NT2/D1 (cell line): ENCODE measurements around the gene IMPDH1.

ENCODE experiments used
- DNase-seq: peaks from one replicate; pipeline ENCODE4 v3.0.0-alpha.2; 2011; ENCODE audit warnings: low read depth, low spot score
- H3K27me3 ChIP-seq: 2 replicates; pipeline ENCODE4 v1.6.0; 2011; ENCODE audit warnings: mild to moderate bottlenecking; ENCODE audit not compliant: insufficient read length, insufficient read depth
- H3K36me3 ChIP-seq: 2 replicates; pipeline ENCODE4 v1.6.1; 2011; ENCODE audit warnings: mild to moderate bottlenecking, low read length, mixed read lengths; ENCODE audit not compliant: insufficient read depth, insufficient read length
- H3K4me1 ChIP-seq: 2 replicates; pipeline ENCODE4 v1.5.1; 2011; ENCODE audit not compliant: insufficient read depth, insufficient read length
- H3K4me3 ChIP-seq: 2 replicates; pipeline ENCODE4 v1.5.1; 2011; ENCODE audit warnings: low read depth; ENCODE audit not compliant: insufficient read length
- H3K9ac ChIP-seq: 2 replicates; pipeline ENCODE4 v1.6.0; 2011; ENCODE audit warnings: low read depth; ENCODE audit not compliant: insufficient read length
- H3K9me3 ChIP-seq: 2 replicates; pipeline ENCODE4 v1.5.1; 2011; ENCODE audit warnings: mild to moderate bottlenecking, low read length; ENCODE audit not compliant: insufficient read depth
- SUZ12 ChIP-seq: IDR thresholded peaks from 2 replicates; pipeline ENCODE4 v1.6.1; 2011; ENCODE audit not compliant: insufficient read length, insufficient read depth; ENCODE audit errors: extremely low read depth
- YY1 ChIP-seq: IDR thresholded peaks from 2 replicates; pipeline ENCODE4 v1.6.1; 2011; ENCODE audit not compliant: insufficient read length, insufficient read depth
- ZNF274 ChIP-seq: IDR thresholded peaks from 2 replicates; pipeline ENCODE4 v1.6.1; 2011; ENCODE audit warnings: mild to moderate bottlenecking, low read depth, low read length

Gene IMPDH1

DNA sequence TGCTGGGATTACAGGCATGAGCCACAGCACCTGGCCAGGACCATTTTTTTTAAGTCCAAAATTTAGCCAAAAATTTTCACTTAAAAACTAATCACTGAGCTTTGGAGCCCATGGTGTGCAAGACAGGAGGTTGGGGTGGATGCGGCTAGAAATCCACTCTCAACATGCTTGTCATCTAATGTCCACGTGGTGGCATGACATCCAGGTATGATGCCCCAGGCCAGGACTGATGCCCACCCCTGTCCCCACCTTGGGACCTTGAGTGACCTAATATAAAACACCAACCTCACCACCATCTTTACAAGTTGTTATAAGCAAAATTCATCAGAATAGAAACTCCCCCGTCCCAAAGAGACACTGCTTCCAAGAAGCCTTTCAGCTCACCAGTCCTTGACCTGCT lies 20.4 kb upstream of the IMPDH1 start:
- Histone ChIP-seq H3K9ac (no peak overlapping the region), H3K27me3 (peaks cover 5% of the 10 kb centered on the region), H3K9me3 (no peaks in the 10 kb centered on the region), H3K4me1 (peaks cover 2% of the 10 kb centered on the region), H3K4me3 (no peak overlapping the region), H3K36me3 (no peaks in the 10 kb centered on the region)
- no peak for DNase-seq
- no peak for TF ChIP-seq ZNF274
- TF ChIP-seq YY1, result no peak
- no peak for TF ChIP-seq SUZ12

DNA sequence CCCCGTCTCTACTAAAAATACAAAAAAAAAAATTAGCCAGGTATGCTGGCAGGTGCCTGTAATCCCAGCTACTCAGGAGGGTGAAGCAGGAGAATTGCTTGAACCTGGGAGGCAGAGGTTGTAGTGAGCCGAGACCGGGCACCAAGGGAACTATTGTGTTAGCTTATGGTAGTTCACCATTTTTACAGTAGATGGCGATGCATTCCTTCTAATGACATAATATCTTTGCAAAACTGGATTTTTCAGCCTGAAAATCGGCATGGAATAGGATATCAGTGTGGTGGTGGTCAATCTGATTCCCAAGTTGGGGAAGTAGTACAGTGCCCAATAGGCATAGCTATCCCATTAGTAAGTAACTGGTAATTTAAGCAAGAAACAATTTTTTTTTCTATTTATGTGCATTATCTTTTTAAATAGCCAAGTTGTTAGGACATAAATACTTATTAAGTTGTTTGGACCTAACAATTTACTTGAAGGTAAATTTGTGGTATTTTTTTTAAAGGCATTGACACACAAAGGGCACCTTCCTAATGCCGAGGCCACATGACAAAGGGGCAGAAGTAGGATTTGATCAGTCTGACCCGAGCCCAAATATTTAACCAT lies 17.6 kb upstream of the IMPDH1 start:
- H3K9me3 ChIP-seq, result no peaks in the 10 kb centered on the region
- H3K4me3 ChIP-seq, result no peak overlapping the region
- no peak overlapping the region for H3K9ac ChIP-seq
- no peak for DNase-seq
- peaks cover 2% of the 10 kb centered on the region for H3K4me1 ChIP-seq
- H3K27me3 ChIP-seq, result peaks cover 5% of the 10 kb centered on the region
- no peak for TF ChIP-seq YY1
- TF ChIP-seq SUZ12, result no peak
- TF ChIP-seq ZNF274, result no peak
- no peaks in the 10 kb centered on the region for H3K36me3 ChIP-seq

GRCh38 chr7:128425850-128426249 lies 16.1 kb upstream of the IMPDH1 start:
- DNase-seq, result peak; percentile 57
- TF ChIP-seq YY1 (no peak), SUZ12 (no peak), ZNF274 (no peak)
- Histone ChIP-seq H3K9ac (peak overlapping the region; percentile 10), H3K27me3 (peaks cover 5% of the 10 kb centered on the region), H3K36me3 (no peaks in the 10 kb centered on the region), H3K9me3 (no peaks in the 10 kb centered on the region), H3K4me1 (no peaks in the 10 kb centered on the region), H3K4me3 (no peak overlapping the region)

DNA sequence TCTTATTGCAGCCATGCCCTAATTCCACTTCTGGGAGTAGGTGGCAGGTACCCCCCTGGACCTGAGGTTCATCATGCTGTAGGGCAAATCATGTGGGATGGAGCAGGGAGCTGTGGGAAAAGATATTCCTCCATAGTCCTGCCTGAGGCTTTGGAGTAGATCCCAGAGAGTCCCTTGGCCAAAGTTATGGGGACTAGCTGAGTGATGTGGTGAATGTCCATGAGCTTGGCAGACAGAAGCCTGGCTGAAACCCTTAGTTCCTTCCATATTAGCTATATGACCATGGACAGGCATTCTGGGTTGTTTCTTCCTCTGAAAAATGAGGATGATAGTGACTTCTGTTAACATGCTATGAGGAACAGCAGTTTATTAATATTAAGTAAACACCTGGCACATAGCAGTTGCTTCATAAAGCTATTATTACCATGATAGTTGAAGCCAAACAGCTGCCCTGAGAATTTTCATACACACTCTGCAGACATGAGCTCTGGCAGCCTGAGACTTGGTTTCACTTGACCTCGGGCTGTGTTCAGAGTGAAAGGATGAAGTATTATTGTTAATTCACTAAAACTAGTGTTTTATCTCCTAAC lies 15.0 kb upstream of the IMPDH1 start:
- DNase-seq, result no peak
- TF ChIP-seq YY1, result no peak
- TF ChIP-seq SUZ12, result no peak
- H3K27me3 ChIP-seq, result peaks cover 7% of the 10 kb centered on the region
- no peaks in the 10 kb centered on the region for H3K9me3 ChIP-seq
- no peaks in the 10 kb centered on the region for H3K36me3 ChIP-seq
- no peaks in the 10 kb centered on the region for H3K4me1 ChIP-seq
- H3K4me3 ChIP-seq, result no peak overlapping the region
- no peak overlapping the region for H3K9ac ChIP-seq

- H3K4me1 ChIP-seq, result no peaks in the 10 kb centered on the region
- H3K9me3 ChIP-seq, result no peaks in the 10 kb centered on the region
- H3K36me3 ChIP-seq, result no peaks in the 10 kb centered on the region
- TF ChIP-seq SUZ12 (no peak), ZNF274 (no peak), YY1 (no peak)
- no peak overlapping the region for H3K9ac ChIP-seq
- no peak overlapping the region for H3K4me3 ChIP-seq
- H3K27me3 ChIP-seq, result peaks cover 4% of the 10 kb centered on the region
- no peak for DNase-seq
Observed at GRCh38 chr7:128422842-128423241, 13.1 kb upstream of the IMPDH1 start.

GRCh38 chr7:128422037-128422436 lies 12.3 kb upstream of the IMPDH1 start:
- H3K4me3 ChIP-seq, result no peak overlapping the region
- DNase-seq, result no peak

DNA sequence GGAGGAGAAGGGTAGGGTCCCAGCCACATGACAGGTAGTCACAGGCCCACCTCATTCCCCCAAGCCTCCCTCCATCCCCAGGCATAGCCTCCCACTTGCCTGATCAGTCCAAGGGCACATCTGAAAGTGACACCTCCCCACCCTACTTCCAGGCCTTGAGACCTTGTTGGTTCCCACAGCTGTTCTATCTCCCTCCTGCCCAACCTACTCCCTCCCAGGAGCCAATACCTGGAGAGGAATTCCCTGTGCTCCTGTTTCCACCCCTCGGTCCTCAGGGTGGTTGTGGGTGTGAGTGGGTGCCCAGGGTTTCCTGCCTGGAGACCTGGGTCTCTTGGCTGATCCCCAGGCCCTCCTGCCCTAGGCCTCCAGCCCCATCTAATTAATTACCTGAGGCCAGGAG lies 11.6 kb upstream of the IMPDH1 start:
- no peak for DNase-seq
- TF ChIP-seq SUZ12 (no peak), ZNF274 (no peak), YY1 (no peak)
- no peak overlapping the region for H3K9ac ChIP-seq
- H3K36me3 ChIP-seq, result no peaks in the 10 kb centered on the region
- H3K27me3 ChIP-seq, result peaks cover 4% of the 10 kb centered on the region
- no peaks in the 10 kb centered on the region for H3K9me3 ChIP-seq
- H3K4me1 ChIP-seq, result no peaks in the 10 kb centered on the region
- no peak overlapping the region for H3K4me3 ChIP-seq

More at GRCh38 chr7:128422037-128422436, 12.3 kb upstream of the IMPDH1 start:
- Histone ChIP-seq H3K4me1 (no peaks in the 10 kb centered on the region), H3K27me3 (peaks cover 4% of the 10 kb centered on the region), H3K9ac (no peak overlapping the region), H3K9me3 (no peaks in the 10 kb centered on the region), H3K36me3 (no peaks in the 10 kb centered on the region)
- TF ChIP-seq YY1, result no peak
- TF ChIP-seq SUZ12, result no peak
- TF ChIP-seq ZNF274, result no peak
